ENCODE results near the gene LRBA. TPM values are rescaled to one million over a fixed set of nuclear protein-coding genes. Genes with fewer than 3 reads are reported as not detected.

Gene LRBA
- total and polyA plus RNA-seq, 9 of the 15 experiments (the other 6 are each of a cell fraction or from before 2014, with no cell fraction given), result 24.2 to 88.7 (median 59.7) TPM

DNA sequence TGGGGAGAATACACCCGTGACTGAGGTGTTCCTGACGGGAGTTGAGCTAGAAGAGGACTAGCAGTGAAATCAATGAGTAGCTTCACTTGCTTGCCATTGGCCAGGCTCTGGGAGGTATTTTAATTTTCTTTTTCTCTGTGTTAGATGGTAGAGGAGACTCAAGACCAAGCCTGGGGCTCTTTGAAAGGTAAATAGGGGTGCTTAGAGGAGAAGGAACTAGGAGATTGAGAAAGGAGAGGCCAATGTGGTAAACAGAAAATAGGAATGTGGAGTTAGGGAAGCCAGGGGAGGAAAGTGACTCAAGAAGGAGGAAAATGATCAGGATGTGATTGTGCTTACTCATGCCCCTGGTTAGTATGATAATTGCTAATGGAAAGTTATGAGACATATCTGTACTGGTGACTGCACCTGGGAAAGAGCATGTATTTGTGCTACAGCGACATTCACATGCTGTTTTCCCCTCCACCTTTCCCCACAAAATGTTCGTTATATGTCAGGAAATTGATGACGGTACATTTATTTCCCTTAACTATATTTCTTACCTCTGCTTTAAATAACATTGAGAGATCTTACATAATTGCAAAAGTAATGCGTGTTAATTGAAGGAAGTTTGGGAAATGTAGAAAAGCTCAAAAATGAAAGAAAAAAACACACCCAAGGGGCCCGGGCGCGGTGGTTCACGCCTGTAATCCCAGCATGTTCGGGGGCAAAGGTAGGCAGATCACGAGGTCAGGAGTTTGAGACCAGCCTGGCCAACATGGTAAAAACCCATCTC is 16.9 kb upstream of the LRBA start (continued):
- TF ChIP-seq, protein P1, sequence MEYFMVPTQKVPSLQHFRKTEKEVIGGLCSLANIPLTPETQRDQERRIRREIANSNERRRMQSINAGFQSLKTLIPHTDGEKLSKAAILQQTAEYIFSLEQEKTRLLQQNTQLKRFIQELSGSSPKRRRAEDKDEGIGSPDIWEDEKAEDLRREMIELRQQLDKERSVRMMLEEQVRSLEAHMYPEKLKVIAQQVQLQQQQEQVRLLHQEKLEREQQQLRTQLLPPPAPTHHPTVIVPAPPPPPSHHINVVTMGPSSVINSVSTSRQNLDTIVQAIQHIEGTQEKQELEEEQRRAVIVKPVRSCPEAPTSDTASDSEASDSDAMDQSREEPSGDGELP (CRISPR knock-in tag; IDR thresholded peaks at IDR 0.05; ENCODE audit: borderline replicate concordance), result no peak
- TF ChIP-seq, protein P2, sequence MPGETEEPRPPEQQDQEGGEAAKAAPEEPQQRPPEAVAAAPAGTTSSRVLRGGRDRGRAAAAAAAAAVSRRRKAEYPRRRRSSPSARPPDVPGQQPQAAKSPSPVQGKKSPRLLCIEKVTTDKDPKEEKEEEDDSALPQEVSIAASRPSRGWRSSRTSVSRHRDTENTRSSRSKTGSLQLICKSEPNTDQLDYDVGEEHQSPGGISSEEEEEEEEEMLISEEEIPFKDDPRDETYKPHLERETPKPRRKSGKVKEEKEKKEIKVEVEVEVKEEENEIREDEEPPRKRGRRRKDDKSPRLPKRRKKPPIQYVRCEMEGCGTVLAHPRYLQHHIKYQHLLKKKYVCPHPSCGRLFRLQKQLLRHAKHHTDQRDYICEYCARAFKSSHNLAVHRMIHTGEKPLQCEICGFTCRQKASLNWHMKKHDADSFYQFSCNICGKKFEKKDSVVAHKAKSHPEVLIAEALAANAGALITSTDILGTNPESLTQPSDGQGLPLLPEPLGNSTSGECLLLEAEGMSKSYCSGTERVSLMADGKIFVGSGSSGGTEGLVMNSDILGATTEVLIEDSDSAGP (CRISPR knock-in tag; IDR thresholded peaks at IDR 0.05), result no peak
- TF ChIP-seq GATA2 (CRISPR knock-in tag; IDR thresholded peaks at IDR 0.05), result peak; percentile 37; the same call in 1 of the 2 replicates
- TF ChIP-seq ASH1L (IDR thresholded peaks at IDR 0.05; ENCODE audit: borderline replicate concordance, low read depth, partially characterized antibody), result no peak
- no peak for TF ChIP-seq SIRT6 (IDR thresholded peaks at IDR 0.05; ENCODE audit: low read depth, low read length)
- TF ChIP-seq ZFX (CRISPR knock-in tag; IDR thresholded peaks at IDR 0.05), result no peak
- TF ChIP-seq, protein P3, sequence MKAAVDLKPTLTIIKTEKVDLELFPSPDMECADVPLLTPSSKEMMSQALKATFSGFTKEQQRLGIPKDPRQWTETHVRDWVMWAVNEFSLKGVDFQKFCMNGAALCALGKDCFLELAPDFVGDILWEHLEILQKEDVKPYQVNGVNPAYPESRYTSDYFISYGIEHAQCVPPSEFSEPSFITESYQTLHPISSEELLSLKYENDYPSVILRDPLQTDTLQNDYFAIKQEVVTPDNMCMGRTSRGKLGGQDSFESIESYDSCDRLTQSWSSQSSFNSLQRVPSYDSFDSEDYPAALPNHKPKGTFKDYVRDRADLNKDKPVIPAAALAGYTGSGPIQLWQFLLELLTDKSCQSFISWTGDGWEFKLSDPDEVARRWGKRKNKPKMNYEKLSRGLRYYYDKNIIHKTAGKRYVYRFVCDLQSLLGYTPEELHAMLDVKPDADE (conservative IDR thresholded peaks at IDR 0.05; ENCODE audit: control insufficient read depth, low read depth, low read length), result no peak
- no peak for TF ChIP-seq BCL6 (CRISPR knock-in tag; IDR thresholded peaks at IDR 0.05)
- TF ChIP-seq KDM2B (CRISPR knock-in tag; IDR thresholded peaks at IDR 0.05), result no peak
- no peak for TF ChIP-seq ZNF384 (IDR thresholded peaks at IDR 0.05; ENCODE audit: low read depth, low read length)
- TF ChIP-seq RHOXF2B (CRISPR knock-in tag; conservative IDR thresholded peaks at IDR 0.05), result no peak
- peak in 1 of 2 experiments; percentile 54; a peak in 2 of 4 replicates for TF ChIP-seq TBL1XR1 (IDR thresholded peaks at IDR 0.05; ENCODE audit: low read length in 2 of 2)
- TF ChIP-seq NONO (IDR thresholded peaks at IDR 0.05; ENCODE audit: low read depth in 2 of 2, low read length in 1 of 2), result no peak
- peak; percentile 91 for TF ChIP-seq EP300 (IDR thresholded peaks at IDR 0.05; ENCODE audit: low read length)
- no peak for TF ChIP-seq KLF13 (tag; IDR thresholded peaks at IDR 0.05; ENCODE audit: borderline replicate concordance, low read depth)
- no peak for TF ChIP-seq DIDO1 (tag; IDR thresholded peaks at IDR 0.05; ENCODE audit: low read depth)
- TF ChIP-seq, protein P4, sequence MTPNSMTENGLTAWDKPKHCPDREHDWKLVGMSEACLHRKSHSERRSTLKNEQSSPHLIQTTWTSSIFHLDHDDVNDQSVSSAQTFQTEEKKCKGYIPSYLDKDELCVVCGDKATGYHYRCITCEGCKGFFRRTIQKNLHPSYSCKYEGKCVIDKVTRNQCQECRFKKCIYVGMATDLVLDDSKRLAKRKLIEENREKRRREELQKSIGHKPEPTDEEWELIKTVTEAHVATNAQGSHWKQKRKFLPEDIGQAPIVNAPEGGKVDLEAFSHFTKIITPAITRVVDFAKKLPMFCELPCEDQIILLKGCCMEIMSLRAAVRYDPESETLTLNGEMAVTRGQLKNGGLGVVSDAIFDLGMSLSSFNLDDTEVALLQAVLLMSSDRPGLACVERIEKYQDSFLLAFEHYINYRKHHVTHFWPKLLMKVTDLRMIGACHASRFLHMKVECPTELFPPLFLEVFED (CRISPR knock-in tag; conservative IDR thresholded peaks at IDR 0.05), result no peak
- TF ChIP-seq, protein P5, sequence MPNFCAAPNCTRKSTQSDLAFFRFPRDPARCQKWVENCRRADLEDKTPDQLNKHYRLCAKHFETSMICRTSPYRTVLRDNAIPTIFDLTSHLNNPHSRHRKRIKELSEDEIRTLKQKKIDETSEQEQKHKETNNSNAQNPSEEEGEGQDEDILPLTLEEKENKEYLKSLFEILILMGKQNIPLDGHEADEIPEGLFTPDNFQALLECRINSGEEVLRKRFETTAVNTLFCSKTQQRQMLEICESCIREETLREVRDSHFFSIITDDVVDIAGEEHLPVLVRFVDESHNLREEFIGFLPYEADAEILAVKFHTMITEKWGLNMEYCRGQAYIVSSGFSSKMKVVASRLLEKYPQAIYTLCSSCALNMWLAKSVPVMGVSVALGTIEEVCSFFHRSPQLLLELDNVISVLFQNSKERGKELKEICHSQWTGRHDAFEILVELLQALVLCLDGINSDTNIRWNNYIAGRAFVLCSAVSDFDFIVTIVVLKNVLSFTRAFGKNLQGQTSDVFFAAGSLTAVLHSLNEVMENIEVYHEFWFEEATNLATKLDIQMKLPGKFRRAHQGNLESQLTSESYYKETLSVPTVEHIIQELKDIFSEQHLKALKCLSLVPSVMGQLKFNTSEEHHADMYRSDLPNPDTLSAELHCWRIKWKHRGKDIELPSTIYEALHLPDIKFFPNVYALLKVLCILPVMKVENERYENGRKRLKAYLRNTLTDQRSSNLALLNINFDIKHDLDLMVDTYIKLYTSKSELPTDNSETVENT (CRISPR knock-in tag; IDR thresholded peaks at IDR 0.05), result no peak
- no peak for TF ChIP-seq DMBX1 (CRISPR knock-in tag; IDR thresholded peaks at IDR 0.05; ENCODE audit: borderline replicate concordance)
- TF ChIP-seq ZNF311 (CRISPR knock-in tag; IDR thresholded peaks at IDR 0.05), result no peak

All from K562 (cell line).